GM12878 (cell line): Measurements from ENCODE around the gene RGL1. TPM values are rescaled to one million over a fixed set of nuclear protein-coding genes. Genes with fewer than 3 reads are reported as not detected.

Source experiments
- IRF4 ChIP-seq: IDR thresholded peaks from 2 replicates; pipeline ENCODE4 v1.6.1; 2011; ENCODE audit warnings: low read depth, low read length
- JUND ChIP-seq: IDR thresholded peaks from 2 replicates; pipeline ENCODE4 v1.6.1; 2012; ENCODE audit warnings: low read depth, mild to moderate bottlenecking, low read length, improper control_type of control experiment, moderate library complexity
- KLF5 ChIP-seq: fragments of 450-650 bp; IDR thresholded peaks from 2 replicates; pipeline ENCODE4 v1.6.1; 2014; ENCODE audit warnings: mild to moderate bottlenecking; ENCODE audit not compliant: partially characterized antibody
- NFYB ChIP-seq: IDR thresholded peaks from 2 replicates; pipeline ENCODE4 v1.6.1; 2011; ENCODE audit warnings: low read depth, mild to moderate bottlenecking, low read length, improper control_type of control experiment, moderate library complexity; ENCODE audit not compliant: insufficient read depth
- RBBP5 ChIP-seq: fragments of 200-600 bp; sonication (generic); conservative IDR thresholded peaks from 2 replicates; pipeline ENCODE4 v1.6.1; 2016
- TCF7 ChIP-seq: IDR thresholded peaks from 2 replicates; pipeline ENCODE4 v1.6.1; 2014; ENCODE audit warnings: antibody characterized with exemption, borderline replicate concordance
- ZNF207 ChIP-seq: fragments of 450-650 bp; IDR thresholded peaks from 2 replicates; pipeline ENCODE4 v1.6.1; 2014; ENCODE audit warnings: antibody characterized with exemption, mild to moderate bottlenecking, borderline replicate concordance
- polyA plus RNA-seq, 11 experiments: library from polyadenylated mRNA; depleted of rRNA in 4 of 11; unstranded in 6 of 11; stranded (reverse) in 5 of 11; fragments of >200 nt; fragmentation: Nextera tagmentation in 4 of 11; fragmentation: Illumina TruSeq in 1 of 11; extraction: Ambion mirVana in 4 of 11; extraction: Trizol in 1 of 11; gene quantifications; 1 replicate in 1 of 11; 2 replicates in 10 of 11; pipeline versions ENCODE4 v1.2.1 to v1.2.3, GENCODE V29; 2011 to 2016; ENCODE audit warnings: inconsistent platforms in 2 of 11, missing spikeins in 2 of 11, low read depth in 1 of 11
- total RNA-seq, 4 experiments: library from RNA; depleted of rRNA in 3 of 4; stranded (reverse); fragments of >200 nt in 3 of 4; fragmentation: Illumina TruSeq in 1 of 4; extraction: Trizol in 1 of 4; gene quantifications; 2 replicates each; pipeline versions ENCODE4 v1.2.1 to v1.2.3, GENCODE V29; 2013 to 2021
- TF ChIP-seq, protein P1 (sequence below): fragments of 450-650 bp; IDR thresholded peaks from 2 replicates; pipeline ENCODE4 v1.6.1; 2017; ENCODE audit warnings: mild to moderate bottlenecking
- TF ChIP-seq, protein P2 (sequence below): IDR thresholded peaks from 2 replicates; pipeline ENCODE4 v1.6.1; 2011; ENCODE audit warnings: low read depth, low read length, improper control_type of control experiment, borderline replicate concordance
- TF ChIP-seq, protein P3 (sequence below): fragments of 450-650 bp; formaldehyde crosslinking; IDR thresholded peaks from 2 replicates; pipeline ENCODE4 v1.4.0; 2020; ENCODE audit warnings: mild to moderate bottlenecking, moderate library complexity

Gene RGL1
- total and polyA plus RNA-seq, 10 of the 15 experiments (the other 5 are each of a cell fraction or from before 2014, with no cell fraction given) = 8.1 to 25.0 (median 19.0) TPM

- TF ChIP-seq, protein P1, sequence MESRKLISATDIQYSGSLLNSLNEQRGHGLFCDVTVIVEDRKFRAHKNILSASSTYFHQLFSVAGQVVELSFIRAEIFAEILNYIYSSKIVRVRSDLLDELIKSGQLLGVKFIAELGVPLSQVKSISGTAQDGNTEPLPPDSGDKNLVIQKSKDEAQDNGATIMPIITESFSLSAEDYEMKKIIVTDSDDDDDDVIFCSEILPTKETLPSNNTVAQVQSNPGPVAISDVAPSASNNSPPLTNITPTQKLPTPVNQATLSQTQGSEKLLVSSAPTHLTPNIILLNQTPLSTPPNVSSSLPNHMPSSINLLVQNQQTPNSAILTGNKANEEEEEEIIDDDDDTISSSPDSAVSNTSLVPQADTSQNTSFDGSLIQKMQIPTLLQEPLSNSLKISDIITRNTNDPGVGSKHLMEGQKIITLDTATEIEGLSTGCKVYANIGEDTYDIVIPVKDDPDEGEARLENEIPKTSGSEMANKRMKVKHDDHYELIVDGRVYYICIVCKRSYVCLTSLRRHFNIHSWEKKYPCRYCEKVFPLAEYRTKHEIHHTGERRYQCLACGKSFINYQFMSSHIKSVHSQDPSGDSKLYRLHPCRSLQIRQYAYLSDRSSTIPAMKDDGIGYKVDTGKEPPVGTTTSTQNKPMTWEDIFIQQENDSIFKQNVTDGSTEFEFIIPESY = no peak
- TF ChIP-seq RBBP5 (no peak), JUND (peak; percentile 83), KLF5 (no peak), TCF7 (no peak), NFYB (no peak), ZNF207 (no peak), IRF4 (peak; percentile 95)
- TF ChIP-seq, protein P2, sequence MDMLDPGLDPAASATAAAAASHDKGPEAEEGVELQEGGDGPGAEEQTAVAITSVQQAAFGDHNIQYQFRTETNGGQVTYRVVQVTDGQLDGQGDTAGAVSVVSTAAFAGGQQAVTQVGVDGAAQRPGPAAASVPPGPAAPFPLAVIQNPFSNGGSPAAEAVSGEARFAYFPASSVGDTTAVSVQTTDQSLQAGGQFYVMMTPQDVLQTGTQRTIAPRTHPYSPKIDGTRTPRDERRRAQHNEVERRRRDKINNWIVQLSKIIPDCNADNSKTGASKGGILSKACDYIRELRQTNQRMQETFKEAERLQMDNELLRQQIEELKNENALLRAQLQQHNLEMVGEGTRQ = no peak; the same call in 1 of the 2 replicates
- TF ChIP-seq, protein P3, sequence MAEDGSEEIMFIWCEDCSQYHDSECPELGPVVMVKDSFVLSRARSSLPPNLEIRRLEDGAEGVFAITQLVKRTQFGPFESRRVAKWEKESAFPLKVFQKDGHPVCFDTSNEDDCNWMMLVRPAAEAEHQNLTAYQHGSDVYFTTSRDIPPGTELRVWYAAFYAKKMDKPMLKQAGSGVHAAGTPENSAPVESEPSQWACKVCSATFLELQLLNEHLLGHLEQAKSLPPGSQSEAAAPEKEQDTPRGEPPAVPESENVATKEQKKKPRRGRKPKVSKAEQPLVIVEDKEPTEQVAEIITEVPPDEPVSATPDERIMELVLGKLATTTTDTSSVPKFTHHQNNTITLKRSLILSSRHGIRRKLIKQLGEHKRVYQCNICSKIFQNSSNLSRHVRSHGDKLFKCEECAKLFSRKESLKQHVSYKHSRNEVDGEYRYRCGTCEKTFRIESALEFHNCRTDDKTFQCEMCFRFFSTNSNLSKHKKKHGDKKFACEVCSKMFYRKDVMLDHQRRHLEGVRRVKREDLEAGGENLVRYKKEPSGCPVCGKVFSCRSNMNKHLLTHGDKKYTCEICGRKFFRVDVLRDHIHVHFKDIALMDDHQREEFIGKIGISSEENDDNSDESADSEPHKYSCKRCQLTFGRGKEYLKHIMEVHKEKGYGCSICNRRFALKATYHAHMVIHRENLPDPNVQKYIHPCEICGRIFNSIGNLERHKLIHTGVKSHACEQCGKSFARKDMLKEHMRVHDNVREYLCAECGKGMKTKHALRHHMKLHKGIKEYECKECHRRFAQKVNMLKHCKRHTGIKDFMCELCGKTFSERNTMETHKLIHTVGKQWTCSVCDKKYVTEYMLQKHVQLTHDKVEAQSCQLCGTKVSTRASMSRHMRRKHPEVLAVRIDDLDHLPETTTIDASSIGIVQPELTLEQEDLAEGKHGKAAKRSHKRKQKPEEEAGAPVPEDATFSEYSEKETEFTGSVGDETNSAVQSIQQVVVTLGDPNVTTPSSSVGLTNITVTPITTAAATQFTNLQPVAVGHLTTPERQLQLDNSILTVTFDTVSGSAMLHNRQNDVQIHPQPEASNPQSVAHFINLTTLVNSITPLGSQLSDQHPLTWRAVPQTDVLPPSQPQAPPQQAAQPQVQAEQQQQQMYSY (CRISPR knock-in tag) = no peak
These were observed 151.8 kb downstream of the RGL1 start (continued) for GRCh38 chr1:183956559-183957188.
